ENCODE data around the gene PPP1R3F.
A peak's percentile ranks its signal among the peaks of the same experiment; 100 is the strongest.
"Not testable (repeated sequence)": the region's sequence is repeated elsewhere in the genome, so short reads cannot be mapped to it uniquely, and the experiment has no call there.

The PPP1R3F gene

DNA sequence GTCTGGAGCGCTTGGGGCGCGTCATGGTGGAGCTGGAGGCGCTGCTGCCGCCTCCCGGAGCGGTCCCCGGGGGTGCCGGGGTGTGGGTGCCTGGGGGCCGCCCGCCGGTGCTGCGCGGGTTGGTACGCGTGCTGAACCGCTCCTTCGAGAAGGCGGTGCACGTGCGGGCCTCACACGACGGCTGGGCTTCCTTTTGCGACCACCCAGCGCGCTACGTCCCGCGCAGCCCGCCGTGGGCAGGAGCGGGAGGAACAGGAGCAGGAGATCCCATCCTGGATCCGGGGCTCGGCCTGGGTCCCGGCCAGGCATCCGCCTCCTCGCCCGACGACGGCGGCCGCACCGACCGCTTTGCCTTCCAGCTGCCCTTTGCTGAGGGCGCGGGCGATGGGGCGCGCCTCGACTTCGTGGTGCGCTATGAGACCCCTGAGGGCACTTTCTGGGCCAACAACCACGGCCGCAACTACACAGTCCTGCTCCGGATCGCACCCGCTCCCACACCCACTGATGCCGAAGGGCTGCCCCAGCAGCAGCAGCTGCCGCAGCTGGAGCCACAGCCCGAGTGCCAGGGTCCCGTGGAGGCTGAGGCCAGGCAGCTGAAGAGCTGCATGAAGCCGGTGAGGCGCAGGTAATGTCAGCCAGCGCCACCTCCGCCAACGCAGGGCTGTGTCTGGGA lies 792 bp downstream of the PPP1R3F start:
- no peak for DNase-seq (ENCODE audit: low read depth in 1 of 2, low spot score in 1 of 2)

DNA sequence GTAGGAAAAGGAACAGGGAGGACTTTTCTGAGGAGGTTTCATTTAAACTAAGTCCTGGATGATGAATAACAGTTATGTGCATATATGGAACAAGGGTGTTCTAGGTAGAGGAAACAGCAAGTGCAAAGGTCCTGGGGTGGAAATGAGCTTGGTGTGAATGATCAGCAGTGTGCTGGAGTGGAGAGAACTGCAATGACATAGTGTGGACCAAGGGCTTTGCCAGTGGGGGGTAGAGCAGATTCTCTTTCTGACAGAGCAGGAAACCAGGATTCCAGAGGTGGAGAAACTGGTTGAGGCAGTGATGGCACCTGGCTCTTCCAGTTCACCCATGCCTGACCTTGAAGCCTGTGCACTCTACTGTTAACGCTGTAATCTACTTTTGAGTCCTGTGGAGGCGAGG lies 1.7 kb downstream of the PPP1R3F start:
- no peak for DNase-seq (ENCODE audit: low read depth in 1 of 2, low spot score in 1 of 2)

DNA sequence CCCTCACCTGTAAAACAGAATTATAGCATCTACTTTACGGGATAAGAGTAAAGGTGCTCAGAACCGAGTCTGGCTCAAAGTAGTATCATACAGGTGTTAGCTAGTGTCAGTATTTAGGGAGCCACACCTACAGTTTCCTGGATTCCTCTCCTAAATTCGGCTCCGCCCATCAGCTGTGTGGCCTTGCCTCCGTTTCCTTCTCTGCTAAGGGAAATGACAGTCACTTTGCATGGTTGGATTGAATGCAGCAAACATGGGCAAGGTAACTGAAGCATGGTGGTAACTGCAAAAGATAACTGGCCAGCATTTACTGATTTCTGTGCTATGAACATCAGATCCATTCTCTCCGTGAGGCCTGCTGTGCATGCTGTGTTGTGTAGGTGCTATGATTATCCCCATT lies 2.8 kb downstream of the PPP1R3F start:
- DNase-seq (ENCODE audit: low read depth in 1 of 2, low spot score in 1 of 2): no peak

DNA sequence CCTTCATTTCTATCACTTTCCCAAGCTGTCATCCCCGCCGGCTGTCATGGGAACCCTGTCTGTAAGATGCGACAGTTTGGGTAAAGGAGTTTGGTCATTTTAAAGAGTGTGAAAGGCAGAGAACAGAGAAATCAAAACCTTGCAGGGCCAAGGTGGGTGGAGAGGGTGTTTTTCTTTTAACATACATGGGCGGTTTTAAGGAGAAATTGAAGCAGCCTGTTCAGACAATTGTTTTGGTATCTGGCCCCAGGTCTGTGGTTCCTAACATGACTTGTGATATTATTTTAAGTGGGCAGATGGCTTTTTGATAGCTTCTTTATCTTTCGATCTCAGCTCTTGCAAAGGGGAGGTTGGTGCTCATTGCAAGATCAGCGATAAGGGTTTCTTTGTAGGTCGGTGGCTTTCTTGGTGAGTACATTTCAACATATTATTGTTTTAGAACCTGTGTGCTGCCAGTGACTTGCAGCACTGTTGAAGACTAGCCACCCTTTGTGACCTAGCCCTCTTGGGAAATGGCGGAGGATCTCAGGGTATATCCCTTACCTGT lies 3.7 kb downstream of the PPP1R3F start:
- no peak for DNase-seq (ENCODE audit: low read depth in 1 of 2, low spot score in 1 of 2)

DNA sequence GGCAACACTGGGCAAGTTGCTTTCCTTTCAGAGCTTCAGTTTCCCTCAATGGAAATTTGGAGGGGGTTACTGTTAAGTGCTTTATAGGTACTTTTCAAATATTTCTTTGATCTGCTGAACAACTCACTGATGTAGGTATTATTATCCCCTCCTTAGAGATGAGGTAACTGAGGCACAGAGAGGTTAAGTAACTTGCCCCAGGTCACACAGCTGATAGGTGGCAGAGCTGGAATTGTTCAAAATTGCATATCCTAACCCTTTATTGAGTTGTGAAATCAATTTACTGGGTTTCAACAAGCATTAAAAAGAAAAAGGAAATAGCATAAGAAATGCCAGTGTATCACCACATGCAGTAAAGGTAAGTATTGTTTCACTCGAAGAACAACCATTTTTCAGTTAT lies 6.6 kb downstream of the PPP1R3F start:
- no peak for DNase-seq (ENCODE audit: low read depth in 1 of 2, low spot score in 1 of 2)

DNA sequence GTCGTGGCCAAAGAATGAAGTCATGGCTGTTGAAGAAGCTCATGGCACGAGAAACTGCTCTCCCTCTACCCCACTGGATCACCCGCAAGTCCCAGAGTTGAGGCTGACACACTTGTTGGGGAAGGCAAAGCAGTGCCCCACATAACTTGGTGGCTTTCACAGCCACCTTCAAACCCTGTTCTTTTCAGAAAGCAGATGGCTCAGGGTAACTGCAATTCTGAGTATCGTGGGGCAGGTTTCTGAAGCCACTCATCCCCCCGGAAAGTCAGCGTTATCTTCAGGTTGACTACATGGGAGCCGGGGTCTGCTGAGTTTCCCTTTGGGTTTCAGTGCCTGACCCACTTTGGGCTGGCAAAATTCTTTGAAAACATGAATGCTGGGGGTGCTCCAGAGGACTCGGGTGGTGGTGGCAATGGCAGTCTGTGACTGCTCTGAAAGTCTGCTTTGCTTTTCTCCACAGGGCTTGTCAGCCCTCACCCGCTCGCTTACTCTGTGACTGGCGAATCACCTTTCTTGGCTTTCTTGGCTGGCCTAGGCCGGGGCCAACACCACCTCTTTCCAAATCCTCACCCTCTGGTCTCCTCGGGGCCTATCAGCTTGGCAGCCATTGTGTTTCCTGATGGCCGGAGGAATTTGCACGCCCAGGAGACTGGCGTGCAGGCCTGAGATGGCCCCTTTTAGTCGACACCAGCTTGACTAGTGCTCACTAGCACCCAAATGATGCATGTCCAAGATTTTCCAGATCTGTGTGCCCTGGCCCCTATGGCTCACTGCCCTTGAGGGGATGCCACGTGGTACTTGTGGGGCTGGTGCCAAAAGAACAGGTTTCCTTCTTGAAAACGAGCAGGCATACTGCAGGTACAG lies 7.3 kb downstream of the PPP1R3F start:
- no peak for DNase-seq (ENCODE audit: low read depth in 1 of 2, low spot score in 1 of 2)

DNA sequence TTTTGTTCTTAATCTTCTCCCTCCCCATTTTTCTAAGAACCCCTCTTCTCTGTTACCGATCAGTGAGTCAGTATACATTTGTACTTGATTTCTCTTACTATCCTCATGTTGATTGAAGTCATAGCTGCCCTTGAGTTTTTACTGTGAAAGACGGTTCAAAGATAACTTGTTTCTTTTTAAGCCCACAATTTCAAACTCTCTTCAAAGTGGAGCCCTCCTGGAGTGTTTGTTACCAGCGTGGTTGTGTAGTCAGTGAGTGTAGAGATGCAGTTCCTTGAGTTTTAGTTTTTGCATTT lies 7.9 kb downstream of the PPP1R3F start:
- DNase-seq (ENCODE audit: low read depth in 1 of 2, low spot score in 1 of 2): no peak

DNA sequence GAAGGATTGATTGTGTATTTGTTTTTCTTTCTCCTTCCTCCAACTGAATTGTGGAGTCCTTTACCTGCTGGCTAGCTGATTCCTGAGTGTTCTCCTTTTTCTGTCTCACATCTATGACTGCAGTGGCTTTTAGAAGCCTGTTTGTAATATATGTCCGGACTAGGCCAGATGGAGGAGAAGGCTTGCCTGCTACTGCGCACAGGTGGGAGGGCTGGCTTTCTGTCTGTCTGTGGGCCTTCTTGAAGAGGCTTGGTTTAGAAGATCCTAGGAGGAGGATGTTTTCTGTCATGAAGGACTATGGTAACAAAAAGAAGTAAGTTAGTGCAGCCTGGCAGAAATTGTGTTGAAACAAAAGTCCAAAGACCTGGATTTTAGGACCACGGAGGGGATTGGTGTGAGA lies 8.5 kb downstream of the PPP1R3F start:
- no peak for DNase-seq (ENCODE audit: low read depth in 1 of 2, low spot score in 1 of 2)

DNA sequence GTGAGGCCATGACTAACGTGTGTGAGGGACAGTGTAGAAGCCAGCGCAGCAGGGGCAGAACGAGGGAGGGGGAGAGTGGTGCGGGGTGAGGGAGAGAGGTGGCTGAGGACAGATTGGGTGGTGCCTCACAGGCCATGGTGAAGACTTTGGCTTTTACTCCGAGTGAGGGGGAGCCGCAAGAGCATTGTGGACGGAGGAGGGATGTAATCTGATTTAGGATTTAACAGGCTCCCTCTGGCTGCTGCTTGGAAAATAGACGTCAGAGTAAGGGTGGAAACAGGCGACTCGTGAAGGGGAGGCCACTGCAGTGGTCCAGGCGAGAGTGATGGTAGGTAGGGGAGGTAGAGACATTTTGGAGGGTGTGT lies 13.0 kb downstream of the PPP1R3F start:
- DNase-seq (ENCODE audit: low read depth in 1 of 2, low spot score in 1 of 2): no peak

DNA sequence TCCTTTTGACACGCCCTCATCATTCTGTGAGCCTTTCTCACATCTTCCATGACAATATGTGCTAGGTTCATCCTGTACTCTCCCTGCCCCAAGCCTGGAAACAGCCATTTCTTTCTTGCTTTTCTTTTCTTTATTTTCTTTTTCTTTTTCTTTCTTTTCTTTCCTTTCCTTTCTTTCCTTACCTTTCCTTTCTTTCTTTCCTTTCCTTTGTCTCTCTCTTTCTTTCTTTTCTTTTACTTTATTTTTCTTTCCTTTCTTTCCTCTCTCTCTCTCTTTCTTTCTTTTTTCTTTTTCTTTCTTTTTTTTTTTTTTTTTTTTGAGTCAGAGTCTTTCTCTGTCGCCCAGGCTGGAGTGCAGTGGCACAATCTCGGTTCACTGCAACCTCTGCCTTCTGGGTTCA lies 14.6 kb downstream of the PPP1R3F start:
- no peak for DNase-seq (ENCODE audit: low read depth in 1 of 2, low spot score in 1 of 2)

DNA sequence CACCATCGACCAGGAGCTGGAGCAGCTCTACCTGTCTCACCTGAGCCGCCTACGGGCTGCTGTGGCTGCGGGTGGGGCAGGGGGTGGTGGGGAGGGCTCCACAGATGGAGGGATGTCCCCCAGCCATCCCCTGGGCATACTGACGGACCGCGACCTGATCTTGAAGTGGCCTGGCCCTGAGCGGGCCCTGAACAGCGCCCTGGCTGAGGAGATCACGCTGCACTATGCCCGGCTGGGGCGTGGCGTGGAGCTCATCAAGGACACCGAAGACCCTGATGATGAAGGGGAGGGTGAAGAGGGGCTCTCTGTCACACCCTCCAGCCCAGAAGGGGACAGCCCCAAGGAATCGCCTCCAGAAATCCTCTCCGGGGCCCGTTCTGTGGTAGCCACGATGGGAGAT lies 16.5 kb downstream of the PPP1R3F start:
- no peak for DNase-seq (ENCODE audit: low read depth in 1 of 2, low spot score in 1 of 2)

DNA sequence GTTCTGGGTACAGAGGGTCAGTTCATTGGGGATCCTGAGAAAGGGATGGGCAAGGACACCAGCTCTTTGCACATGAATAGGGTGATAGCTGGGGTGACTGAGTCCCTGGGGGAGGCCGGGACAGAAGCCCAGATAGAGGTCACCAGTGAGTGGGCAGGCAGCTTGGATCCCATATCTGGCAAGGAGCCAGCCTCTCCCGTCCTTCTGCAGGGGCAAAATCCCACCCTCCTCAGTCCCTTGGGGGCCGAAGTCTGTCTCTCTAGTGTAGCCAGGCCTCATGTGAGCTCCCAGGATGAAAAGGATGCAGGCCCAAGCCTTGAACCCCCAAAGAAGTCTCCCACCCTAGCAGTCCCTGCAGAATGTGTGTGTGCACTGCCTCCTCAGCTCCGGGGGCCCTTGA lies 17.0 kb downstream of the PPP1R3F start:
- no peak for DNase-seq (ENCODE audit: low read depth in 1 of 2, low spot score in 1 of 2)

DNA sequence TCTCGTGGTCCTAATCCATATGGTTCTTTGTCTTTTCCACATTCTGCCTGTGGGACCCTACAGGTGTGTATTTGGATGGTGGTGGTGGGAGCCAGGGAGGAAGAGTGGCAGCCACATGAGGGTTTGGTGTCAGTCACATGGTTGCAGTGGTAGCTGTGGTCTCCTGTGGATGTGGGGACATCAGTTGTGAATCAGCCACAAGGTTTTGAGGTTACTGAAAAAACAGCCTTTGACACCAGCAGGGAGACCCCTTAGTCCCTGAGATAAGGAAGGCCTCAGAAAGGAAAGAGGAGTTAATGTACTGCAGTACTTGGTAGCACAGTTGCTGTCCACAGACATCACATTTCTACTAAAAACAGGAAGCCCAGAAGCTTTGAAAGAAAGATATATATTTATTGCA lies 18.1 kb downstream of the PPP1R3F start:
- DNase-seq (ENCODE audit: low read depth in 1 of 2, low spot score in 1 of 2): no peak

DNA sequence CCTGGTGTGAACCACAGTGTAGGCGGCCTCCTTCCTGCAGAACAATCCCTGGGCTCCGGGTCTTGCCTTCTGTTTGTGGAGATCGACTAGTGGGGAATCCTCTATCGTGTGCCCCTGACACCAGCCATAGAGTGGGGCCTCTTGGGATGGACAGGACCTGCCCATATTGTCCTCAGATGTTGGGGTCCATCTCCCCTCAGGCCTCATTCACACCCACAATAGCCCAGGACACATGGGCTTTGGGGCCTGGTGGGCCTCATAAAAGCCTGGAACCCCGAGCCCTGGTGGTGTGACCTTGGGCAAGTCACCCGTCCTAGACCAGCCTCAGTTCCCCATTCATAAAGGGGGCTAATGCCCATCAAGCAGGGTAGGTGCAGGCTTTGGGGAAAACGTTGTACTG lies 20.6 kb downstream of the PPP1R3F start:
- no peak for DNase-seq (ENCODE audit: low read depth in 1 of 2, low spot score in 1 of 2)

DNA sequence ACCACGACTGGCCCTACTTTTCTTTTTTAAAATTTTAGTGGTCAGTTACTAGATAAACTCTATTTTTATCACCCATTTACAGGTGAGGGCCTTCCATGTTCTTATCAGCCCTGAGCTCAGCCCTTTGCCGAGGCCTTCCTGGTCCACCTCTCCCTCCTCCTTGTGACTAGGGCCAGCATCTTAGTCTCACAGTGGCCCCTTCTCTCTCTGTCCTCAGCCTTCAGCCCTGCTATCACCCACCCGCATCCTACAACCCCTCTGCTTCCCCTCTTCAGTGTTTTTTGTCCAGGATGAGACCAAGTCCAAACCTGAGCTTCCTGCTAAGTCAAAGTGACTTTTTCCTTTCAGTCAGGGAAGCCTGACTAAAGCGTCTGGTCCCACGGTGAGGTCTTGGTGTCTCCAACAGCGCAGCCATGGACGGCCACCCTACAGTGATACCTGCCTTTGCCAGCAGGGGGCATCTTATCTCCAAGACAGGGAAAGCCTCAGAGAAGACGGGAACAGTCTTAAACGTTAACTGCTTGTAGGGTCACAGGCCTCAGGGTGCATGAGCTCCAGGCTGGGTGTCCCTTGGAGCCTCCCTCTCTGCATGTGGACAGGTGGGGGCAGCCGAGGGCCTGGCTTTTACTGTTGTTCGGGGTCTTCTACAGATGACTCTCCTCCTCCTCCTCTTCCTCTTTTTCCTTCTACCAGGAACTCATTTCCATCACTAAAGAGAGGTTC lies 22.2 kb downstream of the PPP1R3F start:
- DNase-seq (ENCODE audit: low read depth in 1 of 2, low spot score in 1 of 2): peak; percentile 27 to 44

DNA sequence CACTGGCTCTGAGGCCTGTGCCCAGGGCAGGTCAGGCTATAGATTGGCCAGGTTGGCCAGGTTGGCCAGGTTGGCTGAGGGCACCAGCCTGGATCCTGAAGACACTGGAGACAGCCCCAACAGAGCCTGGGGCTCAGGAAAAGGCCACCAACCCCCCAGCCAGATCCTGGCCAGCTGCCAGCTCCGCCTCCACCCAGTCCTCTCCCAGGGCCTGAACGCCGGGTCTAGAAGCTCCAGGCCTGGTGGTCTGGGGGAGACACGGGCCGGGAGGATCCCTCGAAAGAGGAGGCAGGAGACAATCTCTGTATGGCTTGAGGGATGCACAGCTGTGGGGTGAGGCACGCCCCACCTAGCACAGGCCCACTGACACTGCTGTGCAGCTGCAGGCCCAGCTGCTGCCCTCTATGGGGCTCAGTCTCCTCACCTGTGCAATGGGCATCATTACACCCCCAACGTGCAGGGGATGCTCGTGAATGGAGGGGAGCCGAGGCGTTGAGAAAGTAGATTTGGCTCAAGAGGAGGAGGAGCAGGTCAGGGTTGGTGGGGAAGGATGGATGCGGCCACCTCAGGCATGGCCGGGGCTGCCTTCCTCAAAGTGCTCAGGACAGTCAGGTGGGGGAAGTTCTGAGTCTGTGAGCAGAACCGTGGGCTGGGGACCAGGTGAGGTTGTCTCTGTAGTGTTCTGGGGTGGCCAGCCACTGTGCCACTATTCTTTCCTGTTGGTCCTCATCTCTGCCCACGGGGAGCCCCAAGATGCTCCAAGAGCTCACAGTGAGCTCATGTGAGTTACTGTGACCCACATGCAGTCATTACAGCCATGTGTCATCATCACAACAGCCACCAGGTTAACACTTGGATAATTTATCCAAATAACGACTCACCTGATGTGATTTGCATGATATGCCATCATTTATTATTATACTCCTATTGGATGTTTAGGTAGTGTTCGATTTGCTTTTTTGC lies 23.1 kb downstream of the PPP1R3F start:
- DNase-seq (ENCODE audit: low read depth in 1 of 2, low spot score in 1 of 2): no peak

DNA sequence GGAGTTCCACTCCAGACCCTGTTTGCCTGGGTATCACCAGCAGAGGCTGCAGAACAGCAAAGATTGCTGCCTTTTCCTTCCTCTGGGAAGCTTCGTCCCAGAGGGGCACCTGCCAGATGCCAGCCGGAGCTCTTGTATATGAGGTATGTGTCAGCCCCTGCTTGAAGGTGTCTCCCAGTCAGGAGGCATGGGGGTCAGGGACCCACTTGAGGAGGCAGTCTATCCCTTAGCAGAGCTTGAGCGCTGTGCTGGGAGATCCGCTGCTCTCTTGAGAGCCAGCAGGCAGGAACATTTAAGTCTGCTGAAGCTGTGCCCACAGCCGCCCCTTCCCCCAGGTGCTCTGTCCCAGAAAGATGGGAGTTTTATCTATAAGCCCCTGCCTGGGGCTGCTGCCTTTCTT lies 29.7 kb downstream of the PPP1R3F start:
- DNase-seq (ENCODE audit: low read depth in 1 of 2, low spot score in 1 of 2): not testable (repeated sequence)

DNA sequence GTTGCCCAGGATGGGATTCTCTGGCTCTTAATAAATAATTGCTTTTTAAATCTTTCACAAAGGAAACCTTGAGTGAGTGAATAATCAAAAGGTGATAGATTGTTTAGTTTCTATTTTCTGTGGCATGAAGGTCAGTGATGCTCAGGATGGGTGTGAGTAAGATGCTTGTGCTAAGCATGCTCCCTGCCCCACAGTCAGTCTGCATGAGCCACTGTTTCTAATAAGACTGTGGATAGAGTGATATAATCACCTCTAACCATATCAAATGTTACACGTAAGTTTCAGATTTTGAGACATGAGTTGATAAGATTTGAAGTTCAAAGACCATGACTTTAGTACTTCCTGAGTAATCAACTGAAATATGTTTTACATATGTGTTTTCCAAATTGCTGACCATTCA lies 31.1 kb downstream of the PPP1R3F start:
- no peak for DNase-seq (ENCODE audit: low read depth in 1 of 2, low spot score in 1 of 2)

DNA sequence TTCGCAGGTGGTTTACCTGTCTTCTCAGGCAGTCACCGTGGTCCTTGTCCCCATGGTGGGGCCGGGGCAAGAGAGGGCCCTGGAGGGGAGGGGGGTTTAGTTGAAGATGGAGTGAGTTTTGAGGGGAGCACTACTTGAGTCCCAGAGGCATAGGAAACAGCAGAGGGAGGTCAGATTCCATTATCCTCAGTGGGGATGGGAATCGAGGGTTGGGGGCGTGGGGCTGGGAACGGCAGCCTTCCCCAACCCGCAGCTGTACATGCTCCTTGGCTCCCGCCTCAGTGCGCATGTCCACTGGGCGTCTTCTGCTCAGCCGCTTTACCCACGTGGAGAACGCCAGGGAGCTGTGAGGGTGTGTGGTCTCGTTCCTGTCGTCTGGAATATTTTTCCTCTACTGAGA lies 33.8 kb downstream of the PPP1R3F start, which contains the start of gene GAGE10:
GAGE10 (plus strand) TSS at position 301 of the 400 bp plus-strand sequence. CDS start 1,214 bp downstream, outside the sequence.
- no peak for DNase-seq (ENCODE audit: low read depth in 1 of 2, low spot score in 1 of 2)

DNA sequence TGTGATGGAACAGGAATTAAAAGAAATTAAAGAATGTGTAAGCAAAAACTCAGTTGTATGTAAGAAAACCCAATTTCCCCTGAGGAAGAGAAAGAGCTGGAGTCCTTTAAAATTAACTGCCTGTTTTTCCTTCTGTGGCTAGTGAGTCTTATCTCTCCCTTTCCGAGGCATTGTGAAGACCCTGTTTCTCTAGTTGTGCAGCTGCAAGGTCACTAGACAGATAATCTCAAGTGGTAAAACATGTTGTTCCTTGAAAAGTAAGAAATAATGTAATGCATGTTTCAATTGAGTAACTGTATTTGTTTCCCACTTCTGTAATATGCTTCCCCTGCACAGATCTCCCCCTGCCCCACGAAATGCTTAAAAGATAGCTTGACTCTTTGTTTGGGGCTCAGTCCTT lies 38.2 kb downstream of the PPP1R3F start:
- DNase-seq (ENCODE audit: low read depth in 1 of 2, low spot score in 1 of 2): not testable (repeated sequence)
